Measurements from ENCODE around the gene YAP1. TPM values are rescaled to one million over a fixed set of nuclear protein-coding genes. Genes with fewer than 3 reads are reported as not detected.

The YAP1 gene
- polyA plus RNA-seq, 3 donors: not detected

- Histone ChIP-seq H3K4me1 (ENCODE audit: control insufficient read depth in 1 of 2, insufficient read depth in 2 of 2, low read length in 2 of 2) (no peaks in the 10 kb centered on the region), H3K27ac (ENCODE audit: low read depth in 1 of 2, low read length in 2 of 2) (no peak overlapping the region), H2AFZ (ENCODE audit: insufficient read depth, low read depth, low read length, poor library complexity, severe bottlenecking) (no peak overlapping the region), H3K27me3 (ENCODE audit: control insufficient read depth in 2 of 2, insufficient read depth in 2 of 2, low read length in 2 of 2) (peaks cover 0 to 2% of the 10 kb centered on the region in 2 donors), H3K36me3 (replicated peaks in 1 of 2; ENCODE audit: control insufficient read depth in 1 of 2, insufficient read depth in 2 of 2, low read length in 2 of 2) (no peaks in the 10 kb centered on the region), H3K4me3 (replicated peaks in 1 of 3; ENCODE audit: low read depth in 2 of 3, low read length in 3 of 3) (no peak overlapping the region), H3K9ac (ENCODE audit: insufficient read depth, low read length, poor library complexity, severe bottlenecking) (no peak overlapping the region), H4K20me1 (ENCODE audit: insufficient read depth, low read length) (no peaks in the 10 kb centered on the region), H3K9me3 (replicated peaks in 1 of 2; ENCODE audit: control insufficient read depth in 1 of 2, insufficient read depth in 1 of 2, low read length in 2 of 2) (no peaks in the 10 kb centered on the region), H3K4me2 (replicated peaks; ENCODE audit: extremely low read depth, low read length, poor library complexity, severe bottlenecking) (no peak overlapping the region), H3K79me2 (ENCODE audit: insufficient read depth, low read length) (no peaks in the 10 kb centered on the region)
- WGBS (ENCODE audit: insufficient coverage): 89% methylated on average over 1 of the region's 1 CpG
- DNase-seq: no peak
- no peak for TF ChIP-seq CTCF (IDR thresholded peaks at IDR 0.05)
- no peaks in the 10 kb centered on the region for H3K36me3 Mint-ChIP-seq
- H3K4me1 Mint-ChIP-seq: no peaks in the 10 kb centered on the region
- H3K4me3 Mint-ChIP-seq: no peak overlapping the region
- intact Hi-C loops (cut with micrococcal nuclease): no loop called here
- peaks cover 0 to 6% (median 0%) of the 10 kb centered on the region in 7 donors for H3K9me3 Mint-ChIP-seq
- no peak overlapping the region for H3K27ac Mint-ChIP-seq
- peaks cover 1 to 10% (median 3%) of the 10 kb centered on the region in 3 donors for H3K27me3 Mint-ChIP-seq (ENCODE audit: low read depth in 3 of 3)
Observed at GRCh38 chr11:102168481-102168880, 58.2 kb downstream of the YAP1 start.

GRCh38 chr11:102171101-102171500 lies 60.9 kb downstream of the YAP1 start:
- Histone ChIP-seq H3K9ac (ENCODE audit: insufficient read depth, low read length, poor library complexity, severe bottlenecking) (no peak overlapping the region), H2AFZ (ENCODE audit: insufficient read depth, low read depth, low read length, poor library complexity, severe bottlenecking) (no peak overlapping the region), H4K20me1 (ENCODE audit: insufficient read depth, low read length) (no peaks in the 10 kb centered on the region), H3K4me3 (replicated peaks in 1 of 3; ENCODE audit: low read depth in 2 of 3, low read length in 3 of 3) (no peak overlapping the region), H3K4me1 (ENCODE audit: control insufficient read depth in 1 of 2, insufficient read depth in 2 of 2, low read length in 2 of 2) (no peaks in the 10 kb centered on the region), H3K79me2 (ENCODE audit: insufficient read depth, low read length) (no peaks in the 10 kb centered on the region), H3K27me3 (ENCODE audit: control insufficient read depth in 2 of 2, insufficient read depth in 2 of 2, low read length in 2 of 2) (peaks cover 0 to 2% of the 10 kb centered on the region in 2 donors), H3K9me3 (replicated peaks in 1 of 2; ENCODE audit: control insufficient read depth in 1 of 2, insufficient read depth in 1 of 2, low read length in 2 of 2) (no peaks in the 10 kb centered on the region), H3K36me3 (replicated peaks in 1 of 2; ENCODE audit: control insufficient read depth in 1 of 2, insufficient read depth in 2 of 2, low read length in 2 of 2) (no peaks in the 10 kb centered on the region), H3K4me2 (replicated peaks; ENCODE audit: extremely low read depth, low read length, poor library complexity, severe bottlenecking) (no peak overlapping the region), H3K27ac (ENCODE audit: low read depth in 1 of 2, low read length in 2 of 2) (no peak overlapping the region)
- Mint-ChIP-seq H3K27me3 (ENCODE audit: low read depth in 3 of 3) (peaks cover 0 to 7% (median 5%) of the 10 kb centered on the region in 3 donors), H3K4me1 (no peaks in the 10 kb centered on the region), H3K36me3 (no peaks in the 10 kb centered on the region), H3K27ac (no peak overlapping the region), H3K4me3 (no peak overlapping the region), H3K9me3 (peaks cover 0 to 3% (median 0%) of the 10 kb centered on the region in 7 donors)
- intact Hi-C loops (cut with micrococcal nuclease): no loop called here
- DNase-seq: no peak
- TF ChIP-seq CTCF (IDR thresholded peaks at IDR 0.05): no peak

Data from CD14-positive monocyte (primary cell).